ENCODE measurements around the gene AFG1L. TPM values are rescaled to one million over a fixed set of nuclear protein-coding genes. Genes with fewer than 3 reads are reported as not detected.
"Not testable (repeated sequence)": the region's sequence is repeated elsewhere in the genome, so short reads cannot be mapped to it uniquely, and the experiment has no call there.

Gene AFG1L
- total RNA-seq, 4 donors from 2014 or later = 2.1 to 6.2 (median 2.8) TPM

GRCh38 chr6:108438918-108439317 lies 144.1 kb downstream of the AFG1L start:
- WGBS, 2 donors = 55% methylated on average over 8 of the region's 8 CpGs
- no peak for DNase-seq (ENCODE audit: low spot score in 2 of 2)
- intact Hi-C loops (cut with DNase I; ENCODE audit: low total_unique reads) = no loop called here
- no peak for TF ChIP-seq CTCF (IDR thresholded peaks at IDR 0.05)
- no peak for TF ChIP-seq POLR2A (IDR thresholded peaks at IDR 0.05)
- H3K4me3 ChIP-seq (ENCODE audit: low read depth, poor library complexity, severe bottlenecking) = no peak overlapping the region

GRCh38 chr6:108441141-108441540 lies 146.3 kb downstream of the AFG1L start:
- TF ChIP-seq POLR2A (IDR thresholded peaks at IDR 0.05) (no peak), CTCF (IDR thresholded peaks at IDR 0.05) (no peak)
- H3K4me3 ChIP-seq (ENCODE audit: low read depth, poor library complexity, severe bottlenecking) = no peak overlapping the region
- intact Hi-C loops (cut with DNase I; ENCODE audit: low total_unique reads) = no loop called here
- no peak for DNase-seq (ENCODE audit: low spot score in 2 of 2)

GRCh38 chr6:108442770-108443520 lies 148.1 kb downstream of the AFG1L start:
- TF ChIP-seq CTCF (IDR thresholded peaks at IDR 0.05) = no peak
- intact Hi-C loops (cut with DNase I; ENCODE audit: low total_unique reads) = no loop called here
- no peak for DNase-seq (ENCODE audit: low spot score in 2 of 2)
- H3K4me3 ChIP-seq (ENCODE audit: low read depth, poor library complexity, severe bottlenecking) = no peak overlapping the region
- WGBS, 2 donors = 93 to 95% methylated on average over 2 of the region's 2 CpGs

- intact Hi-C loops (cut with DNase I; ENCODE audit: low total_unique reads) = no loop called here
- H3K4me3 ChIP-seq (ENCODE audit: low read depth, poor library complexity, severe bottlenecking) = no peak overlapping the region
- 85 to 90% methylated on average over 3 of the region's 3 CpGs for WGBS, 2 donors
- TF ChIP-seq CTCF (IDR thresholded peaks at IDR 0.05) (no peak), POLR2A (IDR thresholded peaks at IDR 0.05) (no peak)
- DNase-seq (ENCODE audit: low spot score in 2 of 2) = no peak
These were observed 151.8 kb downstream of the AFG1L start for GRCh38 chr6:108446629-108447150.

GRCh38 chr6:108448481-108448880 lies 153.6 kb downstream of the AFG1L start:
- H3K4me3 ChIP-seq (ENCODE audit: low read depth, poor library complexity, severe bottlenecking) = no peak overlapping the region
- 93 to 94% methylated on average over 1 of the region's 1 CpG for WGBS, 2 donors
- intact Hi-C loops (cut with DNase I; ENCODE audit: low total_unique reads) = no loop called here
- DNase-seq (ENCODE audit: low spot score in 2 of 2) = no peak
- TF ChIP-seq POLR2A (IDR thresholded peaks at IDR 0.05) (no peak), CTCF (IDR thresholded peaks at IDR 0.05) (no peak)

- intact Hi-C loops (cut with DNase I; ENCODE audit: low total_unique reads); DNase-seq (ENCODE audit: low spot score in 2 of 2); H3K4me3 ChIP-seq (ENCODE audit: low read depth, poor library complexity, severe bottlenecking): not testable (repeated sequence)
- 100% methylated on average over 1 of the region's 1 CpG; no CpG with 5 or more reads in 1 of the 2 donors for WGBS, 2 donors
These were observed 154.9 kb downstream of the AFG1L start for GRCh38 chr6:108449717-108450116.
